ENCODE results near the gene GPR180. TPM values are rescaled to one million over a fixed set of nuclear protein-coding genes. Genes with fewer than 3 reads are reported as not detected.

Gene GPR180
- total and polyA plus RNA-seq, 2 of the 13 experiments (the other 11 are each of a cell fraction or from before 2014, with no cell fraction given): not detected

DNA sequence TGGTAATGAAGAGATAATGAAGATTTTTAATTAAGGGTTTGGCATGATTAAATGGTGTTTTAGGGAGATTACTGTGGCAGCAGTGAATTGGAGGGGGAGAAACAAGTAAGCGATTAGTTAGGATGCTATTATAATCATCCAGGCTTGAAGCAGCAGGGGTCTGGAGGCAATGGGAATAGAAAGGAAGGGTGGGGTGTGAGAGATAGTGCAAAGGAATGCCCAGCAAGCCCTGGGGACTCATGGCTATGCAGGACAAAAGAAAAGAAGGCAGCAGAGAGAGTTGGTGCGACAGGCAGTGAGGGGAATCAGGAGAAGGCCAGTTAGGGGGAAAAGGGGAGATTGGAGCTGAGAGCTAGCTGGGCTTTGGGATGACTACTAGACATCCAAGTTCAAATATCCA is 76.1 kb downstream of the GPR180 start:
- no peak overlapping the region for H3K9ac ChIP-seq (ENCODE audit: insufficient read depth, low read depth, low read length)
- H4K20me1 ChIP-seq (ENCODE audit: insufficient read depth, low read length): no peaks in the 10 kb centered on the region
- H2AFZ ChIP-seq (ENCODE audit: low read length): no peak overlapping the region
- ATAC-seq (no peak), FAIRE-seq (no peak), DNase-seq (ENCODE audit: low spot score) (no peak)
- no peak for TF ChIP-seq ZNF343 (CRISPR knock-in tag; IDR thresholded peaks at IDR 0.05)
- WGBS (ENCODE audit: low lambda C conversion rate): 2% methylated on average over 2 of the region's 2 CpGs
- ChIA-PET POLR2A (no interaction called here), CTCF (ENCODE audit: low intra/inter-chr PET ratio, low total read pairs) (no interaction called here)
- H3K27ac ChIP-seq (ENCODE audit: extremely low read length, insufficient read depth, low read length): no peak overlapping the region
- no TSS peak for BruUV-seq (replicated peaks)
- no peaks in the 10 kb centered on the region for H3K9me3 ChIP-seq (ENCODE audit: low read length)
- in situ Hi-C loops (cut with HindIII; ENCODE audit: extremely low pct_ligation_motif_present, low pct_unique_long_range_greater_than_20kb): loop anchor here (25.0 kb wide), 1 partner anchor 485 kb away; no protein-coding TSS in a partner anchor
- no peak overlapping the region for H3K4me2 ChIP-seq (ENCODE audit: low read depth, low read length)
- peaks cover 0 to 12% of the 10 kb centered on the region in 2 experiments; a peak in 2 of 5 replicates for H3K27me3 ChIP-seq (ENCODE audit: control insufficient read depth in 1 of 2, insufficient read depth in 2 of 2, low read length in 2 of 2)
- intact Hi-C loops (cut with micrococcal nuclease; ENCODE audit: unreplicated experiment): loop anchor here (5.0 kb wide), 1 partner anchor 35 kb away; the partner anchor contains the start of gene SOX21
- H3K79me2 ChIP-seq (ENCODE audit: insufficient read depth, low read length): no peaks in the 10 kb centered on the region
- H3K4me3 ChIP-seq (replicated peaks in 1 of 3; ENCODE audit: insufficient read depth in 1 of 3, low read depth in 2 of 3, low read length in 3 of 3): no peak overlapping the region
- no peaks in the 10 kb centered on the region for H3K4me1 ChIP-seq (ENCODE audit: insufficient read depth, low read length)
- H3K36me3 ChIP-seq (replicated peaks in 1 of 2; ENCODE audit: control insufficient read depth in 1 of 2, insufficient read depth in 2 of 2, low read length in 2 of 2): no peaks in the 10 kb centered on the region

DNA sequence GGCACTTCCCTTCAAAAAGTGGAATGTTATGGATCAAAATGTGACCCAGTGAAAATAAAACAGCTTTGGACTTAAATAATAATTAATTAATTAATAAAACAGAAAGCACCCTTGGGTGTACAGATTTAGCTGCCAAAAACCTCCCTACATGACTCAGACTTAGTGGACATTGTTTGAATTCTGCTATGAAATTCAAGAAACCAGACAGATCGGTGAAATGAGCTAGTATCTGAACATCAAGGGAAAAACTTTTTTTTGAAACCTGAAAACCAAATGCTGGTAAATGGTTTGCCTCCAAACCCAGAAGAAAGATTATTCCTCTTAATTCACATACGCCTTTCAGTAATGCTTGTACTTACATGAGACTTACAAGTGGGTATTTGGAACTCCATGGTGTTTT is 77.2 kb downstream of the GPR180 start:
- no peak overlapping the region for H3K4me3 ChIP-seq (replicated peaks in 1 of 3; ENCODE audit: insufficient read depth in 1 of 3, low read depth in 2 of 3, low read length in 3 of 3)
- H2AFZ ChIP-seq (ENCODE audit: low read length): no peak overlapping the region
- H3K36me3 ChIP-seq (replicated peaks in 1 of 2; ENCODE audit: control insufficient read depth in 1 of 2, insufficient read depth in 2 of 2, low read length in 2 of 2): no peaks in the 10 kb centered on the region
- no peaks in the 10 kb centered on the region for H3K79me2 ChIP-seq (ENCODE audit: insufficient read depth, low read length)
- peaks cover 0 to 16% of the 10 kb centered on the region in 2 experiments; a peak in 2 of 5 replicates for H3K27me3 ChIP-seq (ENCODE audit: control insufficient read depth in 1 of 2, insufficient read depth in 2 of 2, low read length in 2 of 2)
- intact Hi-C loops (cut with micrococcal nuclease; ENCODE audit: unreplicated experiment): loop anchor here (5.0 kb wide), 1 partner anchor 33 kb away; the partner anchor contains the start of gene SOX21
- H3K4me2 ChIP-seq (ENCODE audit: low read depth, low read length): no peak overlapping the region
- in situ Hi-C loops (cut with HindIII; ENCODE audit: extremely low pct_ligation_motif_present, low pct_unique_long_range_greater_than_20kb): loop anchor here (25.0 kb wide), 1 partner anchor 483 kb away; no protein-coding TSS in a partner anchor
- ChIA-PET CTCF (ENCODE audit: low intra/inter-chr PET ratio, low total read pairs) (no interaction called here), POLR2A (no interaction called here)
- H3K9ac ChIP-seq (ENCODE audit: insufficient read depth, low read depth, low read length): no peak overlapping the region
- no TSS peak for BruUV-seq (replicated peaks)
- H3K27ac ChIP-seq (ENCODE audit: extremely low read length, insufficient read depth, low read length): no peak overlapping the region
- ATAC-seq: no peak
- DNase-seq (ENCODE audit: low spot score): no peak
- H4K20me1 ChIP-seq (ENCODE audit: insufficient read depth, low read length): no peaks in the 10 kb centered on the region
- H3K9me3 ChIP-seq (ENCODE audit: low read length): no peaks in the 10 kb centered on the region
- no peaks in the 10 kb centered on the region for H3K4me1 ChIP-seq (ENCODE audit: insufficient read depth, low read length)
- WGBS (ENCODE audit: low lambda C conversion rate): 33% methylated on average over 2 of the region's 2 CpGs
- FAIRE-seq: no peak
- TF ChIP-seq, protein P1, sequence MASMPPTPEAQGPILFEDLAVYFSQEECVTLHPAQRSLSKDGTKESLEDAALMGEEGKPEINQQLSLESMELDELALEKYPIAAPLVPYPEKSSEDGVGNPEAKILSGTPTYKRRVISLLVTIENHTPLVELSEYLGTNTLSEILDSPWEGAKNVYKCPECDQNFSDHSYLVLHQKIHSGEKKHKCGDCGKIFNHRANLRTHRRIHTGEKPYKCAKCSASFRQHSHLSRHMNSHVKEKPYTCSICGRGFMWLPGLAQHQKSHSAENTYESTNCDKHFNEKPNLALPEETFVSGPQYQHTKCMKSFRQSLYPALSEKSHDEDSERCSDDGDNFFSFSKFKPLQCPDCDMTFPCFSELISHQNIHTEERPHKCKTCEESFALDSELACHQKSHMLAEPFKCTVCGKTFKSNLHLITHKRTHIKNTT (CRISPR knock-in tag; IDR thresholded peaks at IDR 0.05): no peak
- no peak for TF ChIP-seq ZNF552 (CRISPR knock-in tag; IDR thresholded peaks at IDR 0.05; ENCODE audit: borderline replicate concordance)
- TF ChIP-seq, protein P2, sequence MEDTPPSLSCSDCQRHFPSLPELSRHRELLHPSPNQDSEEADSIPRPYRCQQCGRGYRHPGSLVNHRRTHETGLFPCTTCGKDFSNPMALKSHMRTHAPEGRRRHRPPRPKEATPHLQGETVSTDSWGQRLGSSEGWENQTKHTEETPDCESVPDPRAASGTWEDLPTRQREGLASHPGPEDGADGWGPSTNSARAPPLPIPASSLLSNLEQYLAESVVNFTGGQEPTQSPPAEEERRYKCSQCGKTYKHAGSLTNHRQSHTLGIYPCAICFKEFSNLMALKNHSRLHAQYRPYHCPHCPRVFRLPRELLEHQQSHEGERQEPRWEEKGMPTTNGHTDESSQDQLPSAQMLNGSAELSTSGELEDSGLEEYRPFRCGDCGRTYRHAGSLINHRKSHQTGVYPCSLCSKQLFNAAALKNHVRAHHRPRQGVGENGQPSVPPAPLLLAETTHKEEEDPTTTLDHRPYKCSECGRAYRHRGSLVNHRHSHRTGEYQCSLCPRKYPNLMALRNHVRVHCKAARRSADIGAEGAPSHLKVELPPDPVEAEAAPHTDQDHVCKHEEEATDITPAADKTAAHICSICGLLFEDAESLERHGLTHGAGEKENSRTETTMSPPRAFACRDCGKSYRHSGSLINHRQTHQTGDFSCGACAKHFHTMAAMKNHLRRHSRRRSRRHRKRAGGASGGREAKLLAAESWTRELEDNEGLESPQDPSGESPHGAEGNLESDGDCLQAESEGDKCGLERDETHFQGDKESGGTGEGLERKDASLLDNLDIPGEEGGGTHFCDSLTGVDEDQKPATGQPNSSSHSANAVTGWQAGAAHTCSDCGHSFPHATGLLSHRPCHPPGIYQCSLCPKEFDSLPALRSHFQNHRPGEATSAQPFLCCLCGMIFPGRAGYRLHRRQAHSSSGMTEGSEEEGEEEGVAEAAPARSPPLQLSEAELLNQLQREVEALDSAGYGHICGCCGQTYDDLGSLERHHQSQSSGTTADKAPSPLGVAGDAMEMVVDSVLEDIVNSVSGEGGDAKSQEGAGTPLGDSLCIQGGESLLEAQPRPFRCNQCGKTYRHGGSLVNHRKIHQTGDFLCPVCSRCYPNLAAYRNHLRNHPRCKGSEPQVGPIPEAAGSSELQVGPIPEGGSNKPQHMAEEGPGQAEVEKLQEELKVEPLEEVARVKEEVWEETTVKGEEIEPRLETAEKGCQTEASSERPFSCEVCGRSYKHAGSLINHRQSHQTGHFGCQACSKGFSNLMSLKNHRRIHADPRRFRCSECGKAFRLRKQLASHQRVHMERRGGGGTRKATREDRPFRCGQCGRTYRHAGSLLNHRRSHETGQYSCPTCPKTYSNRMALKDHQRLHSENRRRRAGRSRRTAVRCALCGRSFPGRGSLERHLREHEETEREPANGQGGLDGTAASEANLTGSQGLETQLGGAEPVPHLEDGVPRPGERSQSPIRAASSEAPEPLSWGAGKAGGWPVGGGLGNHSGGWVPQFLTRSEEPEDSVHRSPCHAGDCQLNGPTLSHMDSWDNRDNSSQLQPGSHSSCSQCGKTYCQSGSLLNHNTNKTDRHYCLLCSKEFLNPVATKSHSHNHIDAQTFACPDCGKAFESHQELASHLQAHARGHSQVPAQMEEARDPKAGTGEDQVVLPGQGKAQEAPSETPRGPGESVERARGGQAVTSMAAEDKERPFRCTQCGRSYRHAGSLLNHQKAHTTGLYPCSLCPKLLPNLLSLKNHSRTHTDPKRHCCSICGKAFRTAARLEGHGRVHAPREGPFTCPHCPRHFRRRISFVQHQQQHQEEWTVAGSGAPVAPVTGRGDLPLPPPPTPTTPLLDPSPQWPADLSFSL (CRISPR knock-in tag; IDR thresholded peaks at IDR 0.05): no peak
- no peak for TF ChIP-seq ARID2 (CRISPR knock-in tag; IDR thresholded peaks at IDR 0.05; ENCODE audit: borderline replicate concordance)
- no peak for TF ChIP-seq ZKSCAN1 (IDR thresholded peaks at IDR 0.05; ENCODE audit: low read length)
- TF ChIP-seq, protein P3, sequence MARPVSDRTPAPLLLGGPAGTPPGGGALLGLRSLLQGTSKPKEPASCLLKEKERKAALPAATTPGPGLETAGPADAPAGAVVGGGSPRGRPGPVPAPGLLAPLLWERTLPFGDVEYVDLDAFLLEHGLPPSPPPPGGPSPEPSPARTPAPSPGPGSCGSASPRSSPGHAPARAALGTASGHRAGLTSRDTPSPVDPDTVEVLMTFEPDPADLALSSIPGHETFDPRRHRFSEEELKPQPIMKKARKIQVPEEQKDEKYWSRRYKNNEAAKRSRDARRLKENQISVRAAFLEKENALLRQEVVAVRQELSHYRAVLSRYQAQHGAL (CRISPR knock-in tag; IDR thresholded peaks at IDR 0.05; ENCODE audit: not compliant biosample characterization): no peak
